ENCODE results near the gene SLC25A44.

The SLC25A44 gene

GRCh38 chr1:156244126-156244525 lies 50.2 kb downstream of the SLC25A44 start:
- no peak for DNase-seq

GRCh38 chr1:156244712-156245111 lies 50.8 kb downstream of the SLC25A44 start:
- no peak for DNase-seq

GRCh38 chr1:156245451-156246232 lies 51.7 kb downstream of the SLC25A44 start:
- DNase-seq = no peak

- no peak for DNase-seq
Measured at GRCh38 chr1:156246241-156246780, 52.4 kb downstream of the SLC25A44 start.

GRCh38 chr1:156246781-156247459 lies 53.0 kb downstream of the SLC25A44 start:
- no peak for DNase-seq

- DNase-seq = no peak
Measured at GRCh38 chr1:156247460-156248322, 53.8 kb downstream of the SLC25A44 start, which contains the start of gene PAQR6. PAQR6 (minus strand) TSS chr1:156248056; CDS start chr1:156246731, 1,325 bp downstream.

GRCh38 chr1:156248323-156248683 lies 54.4 kb downstream of the SLC25A44 start:
- DNase-seq = no peak

- no peak for DNase-seq
Measured at GRCh38 chr1:156249593-156249992, 55.7 kb downstream of the SLC25A44 start.

GRCh38 chr1:156251527-156251926 lies 57.6 kb downstream of the SLC25A44 start:
- DNase-seq = no peak

- DNase-seq = no peak
Measured at GRCh38 chr1:156253634-156254033, 59.7 kb downstream of the SLC25A44 start.

- DNase-seq = no peak
Measured at GRCh38 chr1:156257711-156258110, 63.8 kb downstream of the SLC25A44 start.

- no peak for DNase-seq
Measured at GRCh38 chr1:156258859-156259258, 65.0 kb downstream of the SLC25A44 start.

- no peak for DNase-seq
Measured at GRCh38 chr1:156259805-156260204, 65.9 kb downstream of the SLC25A44 start.

- DNase-seq = no peak
Measured at GRCh38 chr1:156260896-156261295, 67.0 kb downstream of the SLC25A44 start.
